ENCODE measurements around the gene CDON.

- TF ChIP-seq CTCF (conservative IDR thresholded peaks at IDR 0.05; ENCODE audit: low read length) = no peak; the same call in 1 of the 2 replicates
- no peak for TF ChIP-seq EZH2phosphoT487 (IDR thresholded peaks at IDR 0.05; ENCODE audit: borderline replicate concordance)
Measured at GRCh38 chr11:126061707-126062678, 673 bp downstream of the CDON start.
